Iris pigment epithelial cell (primary cell): ENCODE results near the gene FAM217A.

Experiments
- DNase-seq: peaks from one replicate; pipeline ENCODE4 v3.0.0-alpha.2; 2011; ENCODE audit warnings: low read depth

The FAM217A gene

GRCh38 chr6:4084444-4085331 lies 5.8 kb upstream of the FAM217A start:
- no peak for DNase-seq

- DNase-seq, result no peak
These were observed 4.3 kb downstream of the FAM217A start for GRCh38 chr6:4074478-4075235.

- DNase-seq, result no peak
These were observed 7.6 kb downstream of the FAM217A start for GRCh38 chr6:4071330-4071729.

GRCh38 chr6:4069199-4069598 lies 9.7 kb downstream of the FAM217A start:
- DNase-seq, result no peak

- DNase-seq, result no peak
These were observed 11.3 kb downstream of the FAM217A start for GRCh38 chr6:4067673-4068072.

- no peak for DNase-seq
These were observed 12.7 kb downstream of the FAM217A start for GRCh38 chr6:4066029-4066755.

GRCh38 chr6:4059115-4059777 lies 19.7 kb downstream of the FAM217A start:
- peak; percentile 95 for DNase-seq

GRCh38 chr6:4057036-4057435 lies 21.9 kb downstream of the FAM217A start:
- no peak for DNase-seq

GRCh38 chr6:4055420-4056041 lies 23.4 kb downstream of the FAM217A start:
- DNase-seq, result peak; percentile 94

- DNase-seq, result no peak
These were observed 29.7 kb downstream of the FAM217A start for GRCh38 chr6:4049246-4049645.

GRCh38 chr6:4041480-4041879 lies 37.5 kb downstream of the FAM217A start:
- DNase-seq, result no peak

GRCh38 chr6:4039348-4039747 lies 39.6 kb downstream of the FAM217A start:
- DNase-seq, result peak; percentile 56

- DNase-seq, result no peak
These were observed 42.4 kb downstream of the FAM217A start for GRCh38 chr6:4036581-4036980.

GRCh38 chr6:4032475-4032874 lies 46.5 kb downstream of the FAM217A start:
- no peak for DNase-seq

- no peak for DNase-seq
These were observed 47.5 kb downstream of the FAM217A start for GRCh38 chr6:4031442-4031841.

GRCh38 chr6:4030669-4031068 lies 48.3 kb downstream of the FAM217A start:
- DNase-seq, result no peak

GRCh38 chr6:4029687-4030086 lies 49.2 kb downstream of the FAM217A start:
- DNase-seq, result no peak

- DNase-seq, result no peak
These were observed 50.9 kb downstream of the FAM217A start for GRCh38 chr6:4028051-4028450.

GRCh38 chr6:4025681-4026080 lies 53.3 kb downstream of the FAM217A start:
- DNase-seq, result no peak

GRCh38 chr6:4023240-4023639 lies 55.7 kb downstream of the FAM217A start:
- DNase-seq, result peak; percentile 42

- peak; percentile 21 for DNase-seq
These were observed 56.9 kb downstream of the FAM217A start for GRCh38 chr6:4021854-4022695.
